Liver (tissue), 9 donors: ENCODE results near the gene MRPL19. TPM values are rescaled to one million over a fixed set of nuclear protein-coding genes. Genes with fewer than 3 reads are reported as not detected.

Experiments
- DNase-seq: peaks from one replicate; pipeline ENCODE4 v3.0.0-alpha.2; 2017; ENCODE audit warnings: low spot score
- H3K27ac ChIP-seq, 2 donors: one replicate each; pipeline ENCODE4 v1.7.0; 2013; ENCODE audit warnings: inconsistent platforms in 2 of 2, low read length in 2 of 2, control low read depth in 1 of 2, low read depth in 1 of 2, mild to moderate bottlenecking in 1 of 2
- H3K27me3 ChIP-seq, 4 donors: one replicate each; pipeline versions ENCODE4 v1.6.1 to v1.7.0; 2013; ENCODE audit warnings: low read length in 3 of 4, inconsistent platforms in 1 of 4, mild to moderate bottlenecking in 1 of 4, moderate library complexity in 1 of 4; ENCODE audit not compliant: control insufficient read depth in 4 of 4, insufficient read depth in 4 of 4
- H3K36me3 ChIP-seq, 4 donors: one replicate each; pipeline versions ENCODE4 v1.6.1 to v1.7.0; 2013; ENCODE audit warnings: low read length in 3 of 4, mild to moderate bottlenecking in 3 of 4, low read depth in 1 of 4, moderate library complexity in 1 of 4; ENCODE audit not compliant: control insufficient read depth in 4 of 4, insufficient read depth in 3 of 4
- H3K4me1 ChIP-seq, 4 donors: one replicate each; pipeline versions ENCODE4 v1.6.1 to v1.7.0; 2013; ENCODE audit warnings: low read length in 3 of 4, mild to moderate bottlenecking in 3 of 4, moderate library complexity in 1 of 4; ENCODE audit not compliant: control insufficient read depth in 4 of 4, insufficient read depth in 4 of 4
- H3K4me3 ChIP-seq, 3 donors: one replicate each; pipeline versions ENCODE4 v1.6.1 to v1.7.0; 2013; ENCODE audit warnings: low read length in 3 of 3, control low read depth in 1 of 3, low read depth in 1 of 3, mild to moderate bottlenecking in 1 of 3
- H3K9ac ChIP-seq, 2 donors: one replicate each; pipeline ENCODE4 v1.7.0; 2013; ENCODE audit warnings: low read length in 2 of 2, mild to moderate bottlenecking in 2 of 2, moderate library complexity in 2 of 2, control low read depth in 1 of 2, low read depth in 1 of 2
- H3K9me3 ChIP-seq, 4 donors: one replicate each; pipeline versions ENCODE4 v1.6.1 to v1.7.0; 2013; ENCODE audit warnings: low read length in 3 of 4; ENCODE audit not compliant: control insufficient read depth in 4 of 4
- EGR1 ChIP-seq, 2 donors: IDR thresholded peaks; 2 replicates each; pipeline ENCODE4 v1.6.1; 2016 to 2018; ENCODE audit warnings: antibody characterized with exemption in 2 of 2, low read depth in 2 of 2
- FOXA1 ChIP-seq: IDR thresholded peaks from 2 replicates; pipeline ENCODE4 v1.6.1; 2016; ENCODE audit warnings: antibody characterized with exemption
- FOXA2 ChIP-seq: IDR thresholded peaks from 2 replicates; pipeline ENCODE4 v1.6.1; 2016; ENCODE audit warnings: antibody characterized with exemption
- GABPA ChIP-seq, 2 donors: IDR thresholded peaks in 1 of 2; conservative IDR thresholded peaks in 1 of 2; 2 replicates each; pipeline ENCODE4 v1.6.1; 2016; ENCODE audit warnings: antibody characterized with exemption in 2 of 2, mild to moderate bottlenecking in 1 of 2, moderate library complexity in 1 of 2
- HNF4A ChIP-seq, 2 donors: conservative IDR thresholded peaks; 2 replicates each; pipeline ENCODE4 v1.6.1; 2016; ENCODE audit warnings: antibody characterized with exemption in 2 of 2, mild to moderate bottlenecking in 2 of 2
- HNF4G ChIP-seq: IDR thresholded peaks from 2 replicates; pipeline ENCODE4 v1.6.1; 2016; ENCODE audit warnings: antibody characterized with exemption
- JUND ChIP-seq, 2 donors: IDR thresholded peaks; 2 replicates each; pipeline ENCODE4 v1.6.1; 2016; ENCODE audit warnings: antibody characterized with exemption in 2 of 2
- NR2F2 ChIP-seq: IDR thresholded peaks from 2 replicates; pipeline ENCODE4 v1.6.1; 2016; ENCODE audit warnings: antibody characterized with exemption
- RAD21 ChIP-seq, 2 donors: IDR thresholded peaks; 2 replicates each; pipeline ENCODE4 v1.6.1; 2016; ENCODE audit warnings: antibody characterized with exemption in 2 of 2, mild to moderate bottlenecking in 2 of 2
- RXRA ChIP-seq, 2 donors: IDR thresholded peaks; 2 replicates each; pipeline ENCODE4 v1.6.1; 2017 to 2018; ENCODE audit warnings: antibody characterized with exemption in 2 of 2, mild to moderate bottlenecking in 1 of 2
- TAF1 ChIP-seq: conservative IDR thresholded peaks from 2 replicates; pipeline ENCODE4 v1.6.1; 2016; ENCODE audit warnings: antibody characterized with exemption, mild to moderate bottlenecking
- YY1 ChIP-seq: IDR thresholded peaks from 2 replicates; pipeline ENCODE4 v1.6.1; 2016; ENCODE audit warnings: antibody characterized with exemption, mild to moderate bottlenecking
- WGBS: extraction: QIAGEN DNeasy Blood & Tissue Kit; methylation state at CpG from one replicate; pipeline ENCODE4 v1.1.7; 2013; 5-methylcytosine and 5-hydroxymethylcytosine counted together
- polyA plus RNA-seq, 2 donors: library from polyadenylated mRNA; stranded (reverse) in 1 of 2; unstranded in 1 of 2; fragments of 200-250 nt in 1 of 2; fragments of >200 nt in 1 of 2; fragmentation: Nextera tagmentation in 1 of 2; extraction: Ambion mirVana in 1 of 2; gene quantifications; one replicate each; pipeline versions ENCODE4 v1.2.1 to v1.2.3, GENCODE V29; 2013 to 2015
- total RNA-seq, 2 donors: library from RNA; depleted of rRNA; stranded (reverse); fragments of >200 nt; gene quantifications; one replicate each; pipeline ENCODE4 v1.2.3, GENCODE V29; 2014
- TF ChIP-seq, protein P1 (sequence below): IDR thresholded peaks from 2 replicates; pipeline ENCODE4 v1.6.1; 2016; ENCODE audit warnings: antibody characterized with exemption
- TF ChIP-seq, protein P2 (sequence below): fragments of 150-350 bp; IDR thresholded peaks from 2 replicates; pipeline ENCODE4 v1.5.1; 2017; ENCODE audit warnings: improper control_type of control experiment, low read depth, low read length; ENCODE audit not compliant: missing input control
- TF ChIP-seq, protein P3 (sequence below): IDR thresholded peaks from 2 replicates; pipeline ENCODE4 v1.6.1; 2016; ENCODE audit warnings: antibody characterized with exemption
- TF ChIP-seq, protein P4 (sequence below): IDR thresholded peaks from 2 replicates; pipeline ENCODE4 v1.6.1; 2016; ENCODE audit warnings: antibody characterized with exemption
- TF ChIP-seq, protein P5 (sequence below): IDR thresholded peaks from 2 replicates; pipeline ENCODE4 v1.6.1; 2016; ENCODE audit warnings: antibody characterized with exemption, mild to moderate bottlenecking
- donor health status: healthy.
- donor health status: healthy.
- donor health status: healthy.
- donor health status: healthy.
- donor health status: healthy.

The MRPL19 gene
- total and polyA plus RNA-seq, 4 donors, result 34.8 to 58.5 (median 42.6) TPM

DNA sequence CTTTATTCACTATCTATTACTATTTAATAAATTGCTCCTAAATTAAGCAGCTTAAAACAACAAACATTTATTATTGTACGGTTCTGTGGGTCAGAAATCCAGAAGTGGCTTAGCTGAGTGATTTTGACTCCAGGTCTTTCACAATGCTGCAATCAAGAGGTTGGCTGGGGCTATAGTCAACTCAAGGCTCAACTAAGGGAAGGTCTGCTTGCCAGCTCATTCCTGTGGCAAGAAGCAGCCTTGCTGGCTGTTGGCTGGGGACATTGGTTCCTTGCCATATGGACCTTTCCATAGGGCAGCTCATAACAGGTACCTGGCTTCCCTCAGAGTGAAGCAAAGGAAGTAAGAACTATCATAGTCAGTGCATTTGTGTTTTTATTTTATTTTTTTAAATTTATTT, 5.0 kb upstream of the MRPL19 start (continued):
- TF ChIP-seq, protein P1, sequence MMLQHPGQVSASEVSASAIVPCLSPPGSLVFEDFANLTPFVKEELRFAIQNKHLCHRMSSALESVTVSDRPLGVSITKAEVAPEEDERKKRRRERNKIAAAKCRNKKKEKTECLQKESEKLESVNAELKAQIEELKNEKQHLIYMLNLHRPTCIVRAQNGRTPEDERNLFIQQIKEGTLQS, result no peak

DNA sequence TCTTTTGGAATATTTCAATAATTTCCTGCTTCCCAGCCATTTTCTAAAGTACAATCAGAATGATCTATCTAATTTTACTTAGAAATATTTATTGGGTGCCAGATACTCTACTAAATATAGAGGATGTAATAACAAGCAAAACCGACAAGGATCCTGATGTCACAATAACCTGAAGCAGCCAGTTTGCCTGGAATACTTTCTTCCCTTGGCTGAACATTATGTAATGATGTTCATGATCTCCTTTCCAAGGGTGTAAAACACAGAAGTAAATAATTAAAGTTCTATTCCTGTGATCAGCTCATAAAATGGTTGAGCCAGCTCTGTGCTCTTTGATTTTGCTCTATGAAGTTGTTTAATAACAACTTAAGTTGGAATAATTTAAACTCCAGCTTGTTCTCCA, 2.6 kb upstream of the MRPL19 start:
- Histone ChIP-seq H3K36me3 (no peaks in the 10 kb centered on the region), H3K27me3 (no peaks in the 10 kb centered on the region), H3K4me3 (no peak overlapping the region), H3K27ac (no peak overlapping the region), H3K4me1 (peaks cover 0 to 9% (median 7%) of the 10 kb centered on the region in 4 donors), H3K9ac (no peak overlapping the region), H3K9me3 (no peaks in the 10 kb centered on the region)
- WGBS, result 72% methylated on average over 1 of the region's 1 CpG
- DNase-seq, result no peak
- TF ChIP-seq NR2F2 (no peak), RXRA (IDR thresholded peaks at IDR 0.05) (no peak), HNF4A (conservative IDR thresholded peaks at IDR 0.05) (no peak), GABPA (IDR thresholded peaks at IDR 0.05 in 1 of 2, conservative IDR thresholded peaks at IDR 0.05 in 1 of 2) (no peak), RAD21 (IDR thresholded peaks at IDR 0.05) (no peak), FOXA2 (no peak)
- TF ChIP-seq, protein P2, sequence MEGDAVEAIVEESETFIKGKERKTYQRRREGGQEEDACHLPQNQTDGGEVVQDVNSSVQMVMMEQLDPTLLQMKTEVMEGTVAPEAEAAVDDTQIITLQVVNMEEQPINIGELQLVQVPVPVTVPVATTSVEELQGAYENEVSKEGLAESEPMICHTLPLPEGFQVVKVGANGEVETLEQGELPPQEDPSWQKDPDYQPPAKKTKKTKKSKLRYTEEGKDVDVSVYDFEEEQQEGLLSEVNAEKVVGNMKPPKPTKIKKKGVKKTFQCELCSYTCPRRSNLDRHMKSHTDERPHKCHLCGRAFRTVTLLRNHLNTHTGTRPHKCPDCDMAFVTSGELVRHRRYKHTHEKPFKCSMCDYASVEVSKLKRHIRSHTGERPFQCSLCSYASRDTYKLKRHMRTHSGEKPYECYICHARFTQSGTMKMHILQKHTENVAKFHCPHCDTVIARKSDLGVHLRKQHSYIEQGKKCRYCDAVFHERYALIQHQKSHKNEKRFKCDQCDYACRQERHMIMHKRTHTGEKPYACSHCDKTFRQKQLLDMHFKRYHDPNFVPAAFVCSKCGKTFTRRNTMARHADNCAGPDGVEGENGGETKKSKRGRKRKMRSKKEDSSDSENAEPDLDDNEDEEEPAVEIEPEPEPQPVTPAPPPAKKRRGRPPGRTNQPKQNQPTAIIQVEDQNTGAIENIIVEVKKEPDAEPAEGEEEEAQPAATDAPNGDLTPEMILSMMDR, result no peak

DNA sequence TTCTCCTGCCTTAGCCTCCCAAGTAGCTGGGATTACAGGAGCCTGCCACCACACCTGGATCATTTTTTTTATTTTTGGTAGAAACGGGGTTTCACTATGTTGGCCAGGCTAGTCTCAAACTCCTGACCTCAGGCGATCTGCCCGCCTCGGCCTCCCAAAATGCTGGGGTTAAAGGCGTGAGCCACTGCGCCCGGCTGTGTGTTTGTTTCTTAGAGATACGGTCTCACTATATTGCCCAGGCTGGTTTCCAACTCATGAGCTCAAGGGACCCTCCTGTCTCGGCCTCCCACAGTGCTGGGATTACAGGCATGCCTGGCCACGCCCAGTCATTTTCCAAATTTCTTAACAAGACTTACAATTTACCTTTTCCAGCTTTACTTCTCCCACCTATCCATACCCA, 940 bp upstream of the MRPL19 start:
- Histone ChIP-seq H3K27me3 (no peaks in the 10 kb centered on the region), H3K36me3 (peaks cover 0 to 2% (median under 1%) of the 10 kb centered on the region in 4 donors), H3K27ac (no peak overlapping the region), H3K4me3 (no peak overlapping the region), H3K9ac (no peak overlapping the region), H3K4me1 (peaks cover 0 to 9% (median 7%) of the 10 kb centered on the region in 4 donors), H3K9me3 (no peaks in the 10 kb centered on the region)
- WGBS, result 96% methylated on average over 10 of the region's 10 CpGs
- no peak for DNase-seq
- TF ChIP-seq HNF4G, result no peak
- no peak for TF ChIP-seq HNF4A (conservative IDR thresholded peaks at IDR 0.05)
- TF ChIP-seq, protein P1, result no peak
- TF ChIP-seq TAF1, result no peak
- no peak for TF ChIP-seq JUND (IDR thresholded peaks at IDR 0.05)
- TF ChIP-seq RXRA (IDR thresholded peaks at IDR 0.05), result no peak
- TF ChIP-seq, protein P3, sequence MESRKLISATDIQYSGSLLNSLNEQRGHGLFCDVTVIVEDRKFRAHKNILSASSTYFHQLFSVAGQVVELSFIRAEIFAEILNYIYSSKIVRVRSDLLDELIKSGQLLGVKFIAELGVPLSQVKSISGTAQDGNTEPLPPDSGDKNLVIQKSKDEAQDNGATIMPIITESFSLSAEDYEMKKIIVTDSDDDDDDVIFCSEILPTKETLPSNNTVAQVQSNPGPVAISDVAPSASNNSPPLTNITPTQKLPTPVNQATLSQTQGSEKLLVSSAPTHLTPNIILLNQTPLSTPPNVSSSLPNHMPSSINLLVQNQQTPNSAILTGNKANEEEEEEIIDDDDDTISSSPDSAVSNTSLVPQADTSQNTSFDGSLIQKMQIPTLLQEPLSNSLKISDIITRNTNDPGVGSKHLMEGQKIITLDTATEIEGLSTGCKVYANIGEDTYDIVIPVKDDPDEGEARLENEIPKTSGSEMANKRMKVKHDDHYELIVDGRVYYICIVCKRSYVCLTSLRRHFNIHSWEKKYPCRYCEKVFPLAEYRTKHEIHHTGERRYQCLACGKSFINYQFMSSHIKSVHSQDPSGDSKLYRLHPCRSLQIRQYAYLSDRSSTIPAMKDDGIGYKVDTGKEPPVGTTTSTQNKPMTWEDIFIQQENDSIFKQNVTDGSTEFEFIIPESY, result no peak
- TF ChIP-seq EGR1 (IDR thresholded peaks at IDR 0.05; ENCODE audit: low read depth in 2 of 2), result no peak
- no peak for TF ChIP-seq GABPA (IDR thresholded peaks at IDR 0.05 in 1 of 2, conservative IDR thresholded peaks at IDR 0.05 in 1 of 2)
- no peak for TF ChIP-seq FOXA2
- TF ChIP-seq, protein P4, sequence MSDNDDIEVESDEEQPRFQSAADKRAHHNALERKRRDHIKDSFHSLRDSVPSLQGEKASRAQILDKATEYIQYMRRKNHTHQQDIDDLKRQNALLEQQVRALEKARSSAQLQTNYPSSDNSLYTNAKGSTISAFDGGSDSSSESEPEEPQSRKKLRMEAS, result no peak
- TF ChIP-seq, protein P5, sequence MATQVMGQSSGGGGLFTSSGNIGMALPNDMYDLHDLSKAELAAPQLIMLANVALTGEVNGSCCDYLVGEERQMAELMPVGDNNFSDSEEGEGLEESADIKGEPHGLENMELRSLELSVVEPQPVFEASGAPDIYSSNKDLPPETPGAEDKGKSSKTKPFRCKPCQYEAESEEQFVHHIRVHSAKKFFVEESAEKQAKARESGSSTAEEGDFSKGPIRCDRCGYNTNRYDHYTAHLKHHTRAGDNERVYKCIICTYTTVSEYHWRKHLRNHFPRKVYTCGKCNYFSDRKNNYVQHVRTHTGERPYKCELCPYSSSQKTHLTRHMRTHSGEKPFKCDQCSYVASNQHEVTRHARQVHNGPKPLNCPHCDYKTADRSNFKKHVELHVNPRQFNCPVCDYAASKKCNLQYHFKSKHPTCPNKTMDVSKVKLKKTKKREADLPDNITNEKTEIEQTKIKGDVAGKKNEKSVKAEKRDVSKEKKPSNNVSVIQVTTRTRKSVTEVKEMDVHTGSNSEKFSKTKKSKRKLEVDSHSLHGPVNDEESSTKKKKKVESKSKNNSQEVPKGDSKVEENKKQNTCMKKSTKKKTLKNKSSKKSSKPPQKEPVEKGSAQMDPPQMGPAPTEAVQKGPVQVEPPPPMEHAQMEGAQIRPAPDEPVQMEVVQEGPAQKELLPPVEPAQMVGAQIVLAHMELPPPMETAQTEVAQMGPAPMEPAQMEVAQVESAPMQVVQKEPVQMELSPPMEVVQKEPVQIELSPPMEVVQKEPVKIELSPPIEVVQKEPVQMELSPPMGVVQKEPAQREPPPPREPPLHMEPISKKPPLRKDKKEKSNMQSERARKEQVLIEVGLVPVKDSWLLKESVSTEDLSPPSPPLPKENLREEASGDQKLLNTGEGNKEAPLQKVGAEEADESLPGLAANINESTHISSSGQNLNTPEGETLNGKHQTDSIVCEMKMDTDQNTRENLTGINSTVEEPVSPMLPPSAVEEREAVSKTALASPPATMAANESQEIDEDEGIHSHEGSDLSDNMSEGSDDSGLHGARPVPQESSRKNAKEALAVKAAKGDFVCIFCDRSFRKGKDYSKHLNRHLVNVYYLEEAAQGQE, result no peak
- TF ChIP-seq RAD21 (IDR thresholded peaks at IDR 0.05), result no peak
- no peak for TF ChIP-seq FOXA1
- no peak for TF ChIP-seq YY1
